OCI-LY7 (cell line): ENCODE data around the gene NARS2. TPM values are rescaled to one million over a fixed set of nuclear protein-coding genes. Genes with fewer than 3 reads are reported as not detected.

Source experiments
- Bru-seq: library from RNA; stranded (reverse); fragments of 400-500 nt; gene quantifications from one replicate; lab custom pipeline; 2021; lab: Mats Ljungman, UMichigan
- BruChase-seq, 2 experiments: library from RNA; stranded (reverse); fragments of 400-500 nt; gene quantifications; one replicate each; lab custom pipeline; 2021; lab: Mats Ljungman, UMichigan
- BruUV-seq: library from RNA; stranded (reverse); fragments of 400-500 nt; replicated peaks from 2 replicates; lab custom pipeline; 2021; lab: Mats Ljungman, UMichigan
- CTCF ChIA-PET: fragments of 300-600 bp; sonication (Branson Sonifier 250); formaldehyde crosslinking; loops from one replicate; lab custom pipeline; 2022; ENCODE audit warnings: antibody characterized with exemption; ENCODE audit not compliant: unreplicated experiment; lab: Charles Lee
- POLR2A ChIA-PET: fragments of 300-600 bp; sonication (Branson Sonifier 250); formaldehyde crosslinking; loops from one replicate; lab custom pipeline; 2022; ENCODE audit warnings: antibody characterized with exemption; lab: Charles Lee
- DNase-seq: peaks from one replicate; pipeline ENCODE4 v3.0.0-alpha.2; 2015; ENCODE audit warnings: low spot score
- H2AFZ ChIP-seq: fragments of 200-600 bp; sonication (generic), shearing (Covaris generic); 2 replicates; pipeline ENCODE4 v1.6.1; 2014; ENCODE audit warnings: mild to moderate bottlenecking, antibody characterized with exemption, low read length, moderate library complexity
- H3K27ac ChIP-seq: fragments of 200-600 bp; sonication (generic); 2 replicates; pipeline ENCODE4 v1.5.1; 2014; ENCODE audit warnings: mixed run types, low read depth, mild to moderate bottlenecking, moderate library complexity, low read length, inconsistent platforms; ENCODE audit not compliant: poor library complexity, severe bottlenecking
- H3K36me3 ChIP-seq: fragments of 200-600 bp; sonication (generic); 2 replicates; pipeline ENCODE4 v1.6.1; 2014; ENCODE audit warnings: mild to moderate bottlenecking, antibody characterized with exemption, low read length, moderate library complexity, mixed read lengths; ENCODE audit not compliant: insufficient read depth
- H3K4me1 ChIP-seq: fragments of 200-600 bp; sonication (generic); 2 replicates; pipeline ENCODE4 v1.5.1; 2014; ENCODE audit warnings: mild to moderate bottlenecking, low read length; ENCODE audit not compliant: insufficient read depth, poor library complexity, severe bottlenecking
- H3K4me2 ChIP-seq: fragments of 200-600 bp; sonication (generic); 2 replicates; pipeline ENCODE4 v1.6.1; 2014; ENCODE audit warnings: mild to moderate bottlenecking, low read length
- H3K4me3 ChIP-seq: fragments of 200-600 bp; sonication (generic); 2 replicates; pipeline ENCODE4 v1.5.1; 2014; ENCODE audit warnings: mild to moderate bottlenecking, low read depth, low read length; ENCODE audit not compliant: poor library complexity, severe bottlenecking
- H3K79me2 ChIP-seq: fragments of 200-600 bp; sonication (generic); 2 replicates; pipeline ENCODE4 v1.6.1; 2016; ENCODE audit warnings: low read depth, mild to moderate bottlenecking, low read length, moderate library complexity, mixed read lengths; ENCODE audit not compliant: insufficient read depth
- H3K9me2 ChIP-seq: fragments of 200-600 bp; sonication (generic); 2 replicates; pipeline ENCODE4 v1.6.1; 2016; ENCODE audit warnings: mild to moderate bottlenecking, low read length, mixed read lengths; ENCODE audit not compliant: insufficient read depth
- H3K9me3 ChIP-seq: fragments of 200-600 bp; sonication (generic); 2 replicates; pipeline ENCODE4 v1.6.1; 2014; ENCODE audit warnings: mild to moderate bottlenecking, mixed run types, low read length, mixed read lengths
- H4K20me1 ChIP-seq: fragments of 200-600 bp; sonication (generic); 2 replicates; pipeline ENCODE4 v1.6.1; 2014; ENCODE audit warnings: mild to moderate bottlenecking, antibody characterized with exemption, low read length, moderate library complexity, mixed read lengths; ENCODE audit not compliant: insufficient read depth
- CTCF ChIP-seq: fragments of 200-600 bp; sonication (generic); conservative IDR thresholded peaks from 2 replicates; pipeline ENCODE4 v1.5.1; 2014; ENCODE audit warnings: mild to moderate bottlenecking, antibody characterized with exemption, low read length, moderate library complexity, mixed read lengths
- EZH2phosphoT487 ChIP-seq: fragments of 200-600 bp; sonication (generic); IDR thresholded peaks from 2 replicates; pipeline ENCODE4 v1.6.1; 2018; ENCODE audit warnings: low read depth, borderline replicate concordance, mild to moderate bottlenecking, mixed run types, antibody characterized with exemption, low read length, moderate library complexity, mixed read lengths
- intact Hi-C: fragments of 100-400 bp; cut with micrococcal nuclease; formaldehyde crosslinking; loops from one replicate; pipeline ENCODE4 v1.10.0; 2022; ENCODE audit not compliant: unreplicated experiment
- long read RNA-seq: library from polyadenylated mRNA; stranded (forward); transcript quantifications from one replicate; pipeline ENCODE4 v2.0.0, GENCODE V29; 2022
- total RNA-seq, 2 experiments: library from RNA; depleted of rRNA in 1 of 2; stranded (reverse); fragments of >200 nt in 1 of 2; shearing (Covaris generic) in 1 of 2; gene quantifications; 2 replicates each; pipeline ENCODE4 v1.2.3, GENCODE V29; 2014 to 2022

The NARS2 gene
- total RNA-seq (2014; rRNA removed; shearing (Covaris generic)) (25.5 and 28.1 TPM in 2 replicates), total RNA-seq (2022) (28.8 and 29.2 TPM in 2 replicates), Bru-seq, nascent RNA (percentile 82 among the genes with signal in this experiment), BruChase-seq, experiment 1, labeled RNA remaining after a 6-hour chase (percentile 73 among the genes with signal in this experiment), BruChase-seq, experiment 2, labeled RNA remaining after a 2-hour chase (percentile 67 among the genes with signal in this experiment)
- long read RNA-seq, transcript NARS2-201 (14 exons, 2,519 nt), result major isoform, 98 of 159 reads
- long read RNA-seq, partial matches to known transcripts, result 12 of 159 reads
- long read RNA-seq, other reads (novel, unspliced or antisense), result 49 of 159 reads

GRCh38 chr11:78574386-78575381 is at the start of gene NARS2:
NARS2 (minus strand) TSS chr11:78574864; CDS start chr11:78574488, 376 bp downstream.
- TSS peak; percentile 81 for BruUV-seq
- peak within 1 kb of the TSS; percentile 100 for H2AFZ ChIP-seq
- H4K20me1 ChIP-seq, result no peaks in the 10 kb centered on the region
- H3K4me2 ChIP-seq, result peak within 1 kb of the TSS; percentile 89
- POLR2A ChIA-PET, result interaction anchor here (0.6 to 2.3 kb wide), 13 partner anchors 9 to 219 kb away, joined by 3 to 10 read pairs (median 4); partner anchors contain the start of gene GAB2
- H3K9me2 ChIP-seq, result no peaks in the 10 kb centered on the region
- DNase-seq, result peak; percentile 96
- CTCF ChIA-PET, result interaction anchor here (0.6 to 1.6 kb wide), 2 partner anchors 10 kb away, joined by 3 to 6 read pairs; no protein-coding TSS in a partner anchor
- no peaks in the 10 kb centered on the region for H3K9me3 ChIP-seq
- peak within 1 kb of the TSS; percentile 92 for H3K4me3 ChIP-seq
- peaks cover 25% of the 10 kb centered on the region for H3K79me2 ChIP-seq
- peaks cover 18% of the 10 kb centered on the region for H3K4me1 ChIP-seq
- peaks cover 32% of the 10 kb centered on the region for H3K36me3 ChIP-seq
- intact Hi-C loops, result loop anchor here (5.0 kb wide), 1 partner anchor 437 kb away; the partner anchor contains the start of gene ALG8
- peak within 1 kb of the TSS; percentile 18 for H3K27ac ChIP-seq
- TF ChIP-seq CTCF, result no peak
- no peak for TF ChIP-seq EZH2phosphoT487

- TF ChIP-seq EZH2phosphoT487, result no peak
- TF ChIP-seq CTCF, result no peak
- H3K4me2 ChIP-seq, result no peak overlapping the region
- no peaks in the 10 kb centered on the region for H4K20me1 ChIP-seq
- H3K9me2 ChIP-seq, result no peaks in the 10 kb centered on the region
- H3K4me1 ChIP-seq, result no peaks in the 10 kb centered on the region
- no peak overlapping the region for H3K4me3 ChIP-seq
- no TSS peak for BruUV-seq
- no peaks in the 10 kb centered on the region for H3K9me3 ChIP-seq
- ChIA-PET POLR2A (no interaction called here), CTCF (no interaction called here)
- no peak overlapping the region for H3K27ac ChIP-seq
- H3K36me3 ChIP-seq, result no peaks in the 10 kb centered on the region
- DNase-seq, result no peak
- no peaks in the 10 kb centered on the region for H3K79me2 ChIP-seq
- no peak overlapping the region for H2AFZ ChIP-seq
- intact Hi-C loops, result no loop called here
These were observed 48.0 kb upstream of the NARS2 start for GRCh38 chr11:78622666-78623065.
